ENCODE measurements around the gene OTUD5.
"Not testable (repeated sequence)": the region's sequence is repeated elsewhere in the genome, so short reads cannot be mapped to it uniquely, and the experiment has no call there.

The OTUD5 gene

DNA sequence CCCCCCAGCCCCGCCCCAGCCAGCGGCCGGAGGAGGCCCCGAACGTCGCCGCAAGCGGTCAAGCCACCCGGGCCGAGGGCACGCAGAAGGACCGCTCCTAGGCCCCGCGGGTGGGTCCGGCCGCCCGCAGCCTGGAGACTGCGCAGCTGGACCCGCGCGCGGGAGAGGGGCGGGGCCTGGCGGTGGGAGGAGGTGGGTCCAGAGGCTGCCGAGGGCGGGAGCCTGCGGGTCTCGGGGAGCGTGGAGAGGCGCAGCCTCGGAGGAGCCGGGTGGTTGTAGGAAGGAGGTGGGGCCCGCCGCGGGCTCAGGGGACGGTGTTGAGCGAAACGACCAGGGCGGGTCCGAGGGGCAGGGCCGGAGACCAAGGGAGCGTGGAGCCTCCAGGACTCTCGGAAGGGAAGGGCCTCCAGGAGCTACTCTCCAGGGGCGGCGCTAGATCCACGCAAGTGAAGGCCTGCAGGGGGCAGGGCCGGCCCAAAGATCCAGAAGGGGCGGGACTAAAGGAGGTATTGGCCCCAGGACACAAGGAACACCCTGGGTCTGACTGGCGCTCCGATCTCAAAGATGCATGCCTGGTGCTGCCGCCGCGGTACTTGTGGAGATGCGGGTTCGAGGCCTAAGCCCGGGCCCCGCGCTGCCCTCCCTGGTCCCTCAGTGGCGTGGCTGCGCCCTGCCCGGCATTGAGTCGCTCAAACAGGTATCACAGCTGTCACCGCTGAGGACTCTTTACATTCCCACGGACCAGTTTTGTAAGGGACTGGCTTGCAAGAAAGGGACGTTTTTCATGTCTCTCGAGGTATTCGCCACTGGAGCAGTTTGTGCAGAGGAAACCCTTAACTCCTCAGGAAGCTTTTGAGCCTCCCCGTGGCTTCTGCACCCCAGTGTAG is 65.8 kb downstream of the OTUD5 start:
- TF ChIP-seq, protein P1, sequence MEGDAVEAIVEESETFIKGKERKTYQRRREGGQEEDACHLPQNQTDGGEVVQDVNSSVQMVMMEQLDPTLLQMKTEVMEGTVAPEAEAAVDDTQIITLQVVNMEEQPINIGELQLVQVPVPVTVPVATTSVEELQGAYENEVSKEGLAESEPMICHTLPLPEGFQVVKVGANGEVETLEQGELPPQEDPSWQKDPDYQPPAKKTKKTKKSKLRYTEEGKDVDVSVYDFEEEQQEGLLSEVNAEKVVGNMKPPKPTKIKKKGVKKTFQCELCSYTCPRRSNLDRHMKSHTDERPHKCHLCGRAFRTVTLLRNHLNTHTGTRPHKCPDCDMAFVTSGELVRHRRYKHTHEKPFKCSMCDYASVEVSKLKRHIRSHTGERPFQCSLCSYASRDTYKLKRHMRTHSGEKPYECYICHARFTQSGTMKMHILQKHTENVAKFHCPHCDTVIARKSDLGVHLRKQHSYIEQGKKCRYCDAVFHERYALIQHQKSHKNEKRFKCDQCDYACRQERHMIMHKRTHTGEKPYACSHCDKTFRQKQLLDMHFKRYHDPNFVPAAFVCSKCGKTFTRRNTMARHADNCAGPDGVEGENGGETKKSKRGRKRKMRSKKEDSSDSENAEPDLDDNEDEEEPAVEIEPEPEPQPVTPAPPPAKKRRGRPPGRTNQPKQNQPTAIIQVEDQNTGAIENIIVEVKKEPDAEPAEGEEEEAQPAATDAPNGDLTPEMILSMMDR (IDR thresholded peaks at IDR 0.05; ENCODE audit: low read depth, low read length, missing control alignments) = peak; percentile 40
- peak overlapping the region; percentile 37 for H3K4me3 ChIP-seq (replicated peaks; ENCODE audit: low read depth, low read length)
- no peak for DNase-seq (ENCODE audit: extremely low read depth, low read depth)

DNA sequence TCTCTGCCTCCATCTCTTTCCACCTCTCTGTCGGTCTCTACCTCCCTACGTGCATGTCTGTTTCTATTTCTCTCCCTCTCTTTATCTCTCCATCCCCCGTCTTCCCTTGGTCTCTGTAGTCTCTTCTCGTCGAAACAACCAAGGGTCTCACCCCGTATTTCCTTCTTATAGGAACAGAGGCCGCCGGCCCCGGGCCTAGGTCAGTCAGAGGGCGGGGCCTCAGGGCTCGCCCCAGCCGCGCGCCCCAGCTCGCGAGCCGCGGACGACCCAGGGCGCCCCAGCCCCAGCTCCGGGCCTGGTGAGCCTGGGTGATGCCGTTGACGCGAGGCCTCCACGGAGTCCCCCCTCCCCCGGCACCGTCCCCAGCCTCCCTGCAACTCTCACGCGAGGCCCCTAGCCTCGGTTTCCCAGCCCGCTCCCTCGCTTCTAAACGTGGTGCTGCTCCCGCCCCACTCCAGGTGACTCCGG is 66.4 kb downstream of the OTUD5 start:
- H3K4me3 ChIP-seq (replicated peaks; ENCODE audit: low read depth, low read length) = peak overlapping the region; percentile 37
- no peak for DNase-seq (ENCODE audit: extremely low read depth, low read depth)
- TF ChIP-seq, protein P1 (IDR thresholded peaks at IDR 0.05; ENCODE audit: low read depth, low read length, missing control alignments) = no peak

DNA sequence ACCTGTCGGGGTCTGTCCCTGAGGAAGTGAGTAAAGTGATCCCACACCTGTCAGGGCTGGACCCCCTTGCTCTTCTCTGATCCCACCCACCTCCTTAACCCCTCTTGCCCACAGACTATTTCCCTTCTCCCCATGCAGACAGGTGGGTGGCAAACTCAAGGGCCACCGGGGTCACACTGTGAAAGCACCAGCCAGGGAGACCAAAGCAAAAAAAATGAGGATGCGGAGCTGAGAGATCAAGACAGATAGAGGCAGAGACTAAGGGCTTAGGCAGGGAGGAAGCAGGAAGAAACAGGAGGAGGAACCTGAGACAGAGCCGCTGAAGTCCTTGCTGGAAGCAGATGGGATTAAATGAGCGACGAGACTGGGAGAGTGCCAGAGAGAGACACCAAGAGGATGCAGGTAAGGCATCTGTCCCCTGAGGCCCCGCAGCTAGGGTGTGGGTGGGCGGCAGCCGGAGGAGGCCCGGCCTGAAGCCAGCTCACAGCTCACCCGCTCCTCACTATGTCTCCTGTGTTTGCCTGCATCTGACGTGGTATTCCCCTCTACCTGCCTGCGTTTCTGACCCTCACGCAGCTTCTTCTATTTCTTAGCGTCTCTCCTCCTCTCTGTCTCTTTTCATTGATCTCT is 67.0 kb downstream of the OTUD5 start:
- DNase-seq (ENCODE audit: extremely low read depth, low read depth) = no peak
- peak overlapping the region; percentile 37; the same call in 1 of the 2 replicates for H3K4me3 ChIP-seq (replicated peaks; ENCODE audit: low read depth, low read length)
- TF ChIP-seq, protein P1 (IDR thresholded peaks at IDR 0.05; ENCODE audit: low read depth, low read length, missing control alignments) = no peak

DNA sequence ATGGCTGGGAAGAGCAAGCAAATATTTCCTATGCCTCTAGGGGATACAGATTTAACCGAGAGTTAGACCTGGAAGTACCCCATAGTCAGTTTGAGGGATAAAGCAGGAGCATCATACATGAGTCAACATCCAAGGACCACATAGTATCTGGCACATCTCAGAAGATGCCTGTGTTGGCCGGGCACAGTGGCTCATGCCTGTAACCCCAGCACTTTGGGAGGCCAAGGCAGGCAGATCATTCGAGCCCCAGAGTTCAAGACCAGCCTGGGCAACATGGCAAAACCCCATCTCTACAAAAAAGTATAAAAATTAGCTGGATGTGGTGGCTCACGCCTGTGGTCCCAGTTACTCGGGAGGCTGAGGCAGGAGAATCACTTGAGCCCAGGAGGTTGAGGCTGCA is 70.8 kb downstream of the OTUD5 start:
- not testable (repeated sequence) for DNase-seq (ENCODE audit: extremely low read depth, low read depth); H3K4me3 ChIP-seq (replicated peaks; ENCODE audit: low read depth, low read length)

DNA sequence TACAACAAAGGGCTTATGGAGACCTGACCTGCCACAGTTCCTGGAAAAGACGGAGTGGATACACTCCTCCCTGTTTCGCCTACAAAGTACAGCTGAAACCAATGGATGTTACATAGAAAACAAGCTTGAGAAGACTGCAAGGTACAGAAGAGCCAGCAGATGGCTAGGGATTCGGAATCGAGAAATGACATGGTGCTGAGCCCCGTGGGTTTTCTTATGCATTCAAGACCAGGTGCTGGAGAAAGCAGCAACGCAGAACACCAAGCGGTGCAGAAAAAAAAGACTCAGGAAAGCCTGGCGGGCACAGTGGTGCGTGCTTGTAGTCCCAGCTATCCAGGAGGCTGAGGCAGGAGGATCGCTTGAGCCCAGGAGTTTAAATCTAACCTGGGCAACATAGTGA is 73.7 kb downstream of the OTUD5 start:
- DNase-seq (ENCODE audit: extremely low read depth, low read depth) = no peak
- TF ChIP-seq, protein P1 (IDR thresholded peaks at IDR 0.05; ENCODE audit: low read depth, low read length, missing control alignments) = no peak
- H3K4me3 ChIP-seq (replicated peaks; ENCODE audit: low read depth, low read length) = no peak overlapping the region

DNA sequence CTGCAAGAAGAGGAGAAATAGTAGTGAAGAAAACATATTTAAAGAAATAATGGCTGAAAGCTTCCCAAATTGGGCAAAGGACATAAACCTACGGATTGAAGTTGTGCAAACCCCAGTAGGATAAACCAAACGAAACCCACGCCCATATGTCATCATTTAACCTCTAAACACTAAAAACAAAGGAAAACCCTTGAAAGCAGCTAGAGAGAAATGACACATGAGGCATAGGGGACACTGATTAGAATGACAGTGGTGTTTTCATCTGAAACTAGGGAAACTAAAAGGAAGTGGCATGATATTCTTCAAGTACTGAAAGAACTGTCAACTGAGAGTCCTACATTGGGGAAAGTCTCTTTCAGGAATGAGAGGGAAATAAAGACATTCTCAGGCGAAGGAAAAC is 80.5 kb downstream of the OTUD5 start:
- H3K4me3 ChIP-seq (replicated peaks; ENCODE audit: low read depth, low read length) = not testable (repeated sequence)

More for the DNA sequence above, 80.5 kb downstream of the OTUD5 start:
- DNase-seq (ENCODE audit: extremely low read depth, low read depth) = not testable (repeated sequence)

Data from HFF-Myc (cell line).